Measurements from ENCODE around the gene ROR1.
"Not testable (repeated sequence)": the region's sequence is repeated elsewhere in the genome, so short reads cannot be mapped to it uniquely, and the experiment has no call there.

The ROR1 gene

GRCh38 chr1:63790989-63791388 is 17.2 kb downstream of the ROR1 start:
- no peak overlapping the region for H3K4me3 ChIP-seq (ENCODE audit: low read depth, low read length)

DNA sequence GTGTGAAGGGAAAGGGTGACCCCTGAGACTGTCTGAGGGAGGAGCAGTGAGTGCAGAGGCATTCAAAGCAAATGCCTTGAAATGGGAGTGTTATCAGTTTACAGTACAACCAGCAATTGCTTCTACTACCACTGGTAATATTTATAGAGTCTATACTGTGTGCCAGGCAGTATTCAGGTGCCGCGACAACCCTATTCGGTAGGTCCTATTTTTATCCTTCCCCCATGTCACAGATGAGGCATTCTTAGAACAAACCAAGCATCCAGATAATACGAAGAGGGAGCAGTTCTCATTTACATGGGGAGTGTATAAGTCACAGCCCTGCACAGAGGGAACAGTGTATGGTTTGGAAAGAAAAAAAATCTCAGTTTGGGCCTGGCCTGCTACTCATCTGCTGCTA is 18.3 kb downstream of the ROR1 start:
- no peak overlapping the region for H3K4me3 ChIP-seq (ENCODE audit: low read depth, low read length)

DNA sequence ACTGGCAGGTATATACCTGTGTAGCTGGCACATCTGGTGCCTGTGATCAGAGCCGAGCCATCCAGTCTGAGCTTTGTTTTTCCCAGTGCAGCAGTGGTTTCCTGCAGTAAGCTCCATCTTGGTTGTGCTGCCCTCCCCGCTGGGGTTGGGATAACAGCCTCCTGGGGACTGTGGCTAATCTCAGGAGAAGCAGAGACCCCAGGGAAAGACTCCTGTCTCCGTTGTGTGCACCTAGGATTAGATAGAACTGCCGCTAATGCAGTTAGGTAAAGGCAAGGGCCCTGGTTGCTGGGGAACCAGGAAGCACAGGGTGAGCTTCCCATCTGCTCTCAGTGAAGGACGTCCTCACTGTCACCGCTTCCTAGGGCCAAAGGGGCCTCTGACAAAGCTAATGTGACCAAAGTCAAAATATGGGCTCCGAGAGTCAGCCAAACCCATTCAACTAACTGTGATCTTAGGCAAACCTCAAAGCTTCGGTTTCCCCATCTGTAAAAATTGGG is 20.0 kb downstream of the ROR1 start:
- no peak overlapping the region for H3K4me3 ChIP-seq (ENCODE audit: low read depth, low read length)

- H3K4me3 ChIP-seq (ENCODE audit: low read depth, low read length): no peak overlapping the region
These were observed 20.5 kb downstream of the ROR1 start for GRCh38 chr1:63794354-63794753.

DNA sequence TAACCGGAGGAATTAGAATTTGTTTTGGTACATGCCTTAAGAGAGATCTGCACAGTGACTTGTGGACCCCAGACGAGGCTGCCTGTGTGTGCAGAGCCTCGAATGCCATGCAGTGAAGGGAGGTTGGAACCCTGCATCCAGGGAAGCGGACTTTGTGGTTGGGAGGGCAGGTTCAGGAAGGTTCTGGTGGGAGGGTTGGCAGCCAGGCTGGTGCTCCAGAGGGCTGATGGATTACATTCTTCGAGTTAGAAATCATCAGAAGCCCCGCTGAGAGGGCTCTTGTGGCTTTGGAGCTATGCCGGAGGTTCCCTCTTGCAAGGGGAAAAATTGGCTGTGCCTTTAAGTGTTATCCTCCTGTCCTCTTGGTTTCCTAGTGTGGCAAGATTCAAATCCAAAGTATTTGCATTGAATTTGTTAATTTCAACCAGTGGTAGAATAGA is 21.1 kb downstream of the ROR1 start:
- no peak overlapping the region for H3K4me3 ChIP-seq (ENCODE audit: low read depth, low read length)

DNA sequence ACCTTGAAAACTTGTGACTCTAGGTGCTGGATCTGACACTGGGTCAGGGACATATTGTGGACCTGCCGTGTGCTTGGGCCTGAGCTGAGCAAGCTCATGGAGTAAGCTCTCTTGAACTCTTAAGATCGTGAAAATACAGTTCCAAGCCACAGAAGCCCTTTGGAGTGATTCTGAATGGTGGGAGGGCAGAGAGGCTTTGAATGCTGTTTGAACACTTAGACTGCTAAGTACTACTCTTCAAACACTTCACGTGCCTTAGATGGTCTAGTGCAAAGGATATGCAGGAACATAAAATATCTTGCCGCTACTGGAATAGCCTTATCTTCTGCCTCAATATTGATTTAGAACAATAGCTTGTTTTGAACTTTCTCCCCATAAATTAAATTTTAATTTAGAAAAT is 21.6 kb downstream of the ROR1 start:
- no peak overlapping the region for H3K4me3 ChIP-seq (ENCODE audit: low read depth, low read length)

DNA sequence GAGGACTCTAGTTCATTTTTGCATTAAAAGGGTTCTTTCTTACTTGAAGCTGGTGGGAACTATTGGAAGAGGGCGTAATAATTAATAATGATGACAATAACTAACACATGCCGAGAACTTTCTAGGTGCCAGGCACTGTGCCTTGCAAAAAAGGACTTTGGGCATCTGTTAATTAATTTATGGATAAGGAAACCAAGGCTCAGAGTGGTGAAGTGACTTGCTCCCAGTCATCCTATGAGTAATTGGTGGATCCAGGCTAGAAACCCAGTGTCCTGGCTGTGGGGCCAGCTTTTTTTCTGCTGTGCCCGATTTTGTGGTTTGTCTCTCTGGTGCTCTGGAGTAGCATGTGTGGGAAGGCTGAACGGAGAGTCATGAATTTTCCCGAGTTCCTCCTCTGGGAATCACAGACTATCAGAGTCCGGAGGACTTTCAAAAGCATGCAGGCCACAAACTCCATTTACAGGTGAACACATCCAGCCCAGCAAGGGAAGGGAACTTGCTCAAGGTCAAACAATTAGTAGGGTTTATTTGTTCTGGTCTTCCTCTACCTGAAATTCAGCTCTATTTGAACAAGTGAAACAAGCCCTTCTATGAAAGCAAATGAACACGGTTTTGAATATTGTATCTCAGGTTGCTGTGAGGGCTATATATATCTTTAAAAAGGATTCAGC is 23.4 kb downstream of the ROR1 start:
- H3K4me3 ChIP-seq (ENCODE audit: low read depth, low read length): no peak overlapping the region

GRCh38 chr1:63798284-63798683 is 24.5 kb downstream of the ROR1 start:
- no peak overlapping the region for H3K4me3 ChIP-seq (ENCODE audit: low read depth, low read length)

- no peak overlapping the region for H3K4me3 ChIP-seq (ENCODE audit: low read depth, low read length)
These were observed 25.5 kb downstream of the ROR1 start for GRCh38 chr1:63799307-63799706.

DNA sequence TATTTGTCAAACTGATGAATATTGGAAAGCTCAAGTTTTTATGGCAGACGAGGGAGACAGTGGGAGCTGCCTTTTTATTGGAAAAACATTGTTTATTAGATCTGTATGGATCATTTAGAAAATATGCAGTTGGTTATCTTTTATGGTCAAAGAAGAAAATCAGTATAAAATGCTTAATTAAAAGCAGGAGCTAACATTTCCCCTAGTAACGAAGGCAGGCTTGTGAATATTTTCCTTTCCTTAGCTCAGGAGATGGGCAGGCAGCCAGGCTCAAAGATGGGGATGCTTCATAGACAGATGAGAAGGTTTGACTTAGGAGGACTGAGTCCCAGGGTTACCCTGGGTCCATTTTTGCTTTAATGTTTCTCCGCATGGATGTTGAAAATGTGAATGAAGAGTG is 26.0 kb downstream of the ROR1 start:
- H3K4me3 ChIP-seq (ENCODE audit: low read depth, low read length): no peak overlapping the region

DNA sequence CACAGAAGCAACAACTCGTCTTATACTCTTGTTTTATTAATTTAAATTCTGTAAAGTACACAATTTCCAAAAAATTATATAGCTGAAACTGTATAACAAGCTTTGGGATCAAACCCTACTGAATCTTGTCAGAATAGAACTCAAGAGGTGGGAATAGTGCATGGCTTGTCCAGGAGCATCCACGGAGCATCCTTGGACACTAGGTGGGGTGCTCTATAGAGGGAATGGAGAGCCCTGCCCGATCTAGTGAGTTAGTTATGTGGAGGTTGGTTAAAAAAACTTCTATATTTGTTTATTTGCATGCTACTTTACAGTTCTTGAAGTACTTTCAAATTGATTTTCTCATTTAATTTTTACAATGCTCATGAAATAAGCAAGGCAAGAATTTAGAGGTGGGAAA is 28.3 kb downstream of the ROR1 start:
- H3K4me3 ChIP-seq (ENCODE audit: low read depth, low read length): no peak overlapping the region

DNA sequence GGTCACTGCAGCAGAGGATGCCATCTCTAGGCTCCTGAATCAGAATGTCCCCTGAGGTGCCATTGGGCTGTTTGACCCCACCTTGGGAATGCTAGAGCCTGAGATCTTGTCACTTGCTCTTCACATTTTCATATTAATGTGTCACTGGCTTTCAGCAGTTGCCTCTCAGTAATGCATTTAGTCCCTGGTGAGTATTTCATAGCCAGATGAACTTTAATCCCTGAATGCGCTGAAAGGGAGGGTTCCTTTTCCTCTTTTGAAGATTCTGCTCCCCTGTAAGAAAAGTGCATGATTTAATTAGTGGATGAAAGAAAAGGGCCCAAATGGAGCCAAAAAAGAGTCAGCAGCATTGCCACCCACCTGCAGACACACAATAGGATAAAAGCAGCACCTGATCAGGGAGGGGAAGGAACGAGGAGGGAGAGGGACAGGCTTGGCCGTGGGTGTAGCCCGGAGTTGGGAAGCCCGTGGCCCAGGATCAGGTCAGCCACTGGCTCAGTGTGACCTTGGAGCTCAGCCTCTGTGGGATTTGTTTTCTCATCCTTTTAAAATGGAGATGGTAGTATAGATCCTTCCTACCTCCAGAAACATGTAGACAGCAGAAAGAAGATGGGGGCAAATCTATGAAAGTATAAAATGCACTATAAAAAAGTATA is 31.1 kb downstream of the ROR1 start:
- no peak overlapping the region for H3K4me3 ChIP-seq (ENCODE audit: low read depth, low read length)

- no peak overlapping the region for H3K4me3 ChIP-seq (ENCODE audit: low read depth, low read length)
These were observed 33.2 kb downstream of the ROR1 start for GRCh38 chr1:63807046-63807445.

DNA sequence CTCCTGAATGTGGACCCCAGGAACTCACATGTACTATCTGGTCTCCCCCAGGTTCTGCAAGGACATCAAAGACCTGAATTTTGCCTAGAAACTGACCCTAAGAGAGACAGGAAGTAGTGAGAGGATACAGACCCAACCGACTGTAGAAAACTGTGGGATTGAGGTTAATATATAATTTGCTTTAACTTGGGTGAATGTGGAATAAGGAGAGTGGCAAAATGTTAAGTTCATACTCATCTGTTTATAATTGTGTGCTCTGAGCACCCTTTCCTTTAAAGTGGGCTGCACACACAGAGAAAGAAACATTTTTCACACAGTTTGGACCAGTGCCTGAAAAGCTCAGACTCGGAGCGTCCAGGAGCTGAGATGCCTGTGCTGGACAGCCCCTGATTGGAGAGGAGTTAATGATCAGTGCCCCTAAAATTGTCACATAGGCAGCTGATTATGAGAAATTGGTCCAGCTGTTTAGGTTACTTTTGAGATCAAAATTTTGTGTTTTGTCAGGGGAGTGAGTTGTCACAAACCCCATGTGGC is 37.2 kb downstream of the ROR1 start:
- H3K4me3 ChIP-seq (ENCODE audit: low read depth, low read length): no peak overlapping the region

- H3K4me3 ChIP-seq (ENCODE audit: low read depth, low read length): no peak overlapping the region
These were observed 38.4 kb downstream of the ROR1 start for GRCh38 chr1:63812071-63812700.

- no peak overlapping the region for H3K4me3 ChIP-seq (ENCODE audit: low read depth, low read length)
These were observed 40.0 kb downstream of the ROR1 start for GRCh38 chr1:63813829-63814277.

DNA sequence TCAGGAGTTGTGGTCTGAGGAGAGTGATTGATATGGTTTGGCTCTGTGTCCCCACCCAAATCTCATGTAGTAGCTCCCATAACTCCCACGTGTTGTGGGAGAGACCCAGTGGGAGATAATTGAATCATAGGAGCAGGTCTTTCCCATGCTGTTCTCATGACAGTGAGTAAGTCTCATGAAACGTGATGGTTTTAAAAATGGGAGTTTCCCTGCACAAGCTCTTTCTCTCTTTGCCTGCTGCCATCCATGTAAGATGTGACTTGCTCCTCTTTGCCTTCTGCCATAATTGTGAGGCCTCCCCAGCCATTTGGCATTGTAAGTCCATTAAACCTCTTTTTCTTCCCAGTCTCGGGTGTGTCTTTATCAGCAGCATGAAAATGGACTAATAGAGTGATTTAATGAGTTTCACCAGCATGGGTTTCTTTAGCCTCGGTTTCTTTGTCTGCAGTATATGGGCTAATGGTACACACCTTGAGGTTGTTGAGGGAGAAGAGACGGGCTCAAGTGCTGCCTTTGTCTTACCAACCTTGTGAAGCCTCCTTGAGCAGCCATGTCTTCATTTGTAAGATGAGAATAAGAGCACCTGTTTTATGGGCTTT is 42.5 kb downstream of the ROR1 start:
- H3K4me3 ChIP-seq (ENCODE audit: low read depth, low read length): not testable (repeated sequence)

DNA sequence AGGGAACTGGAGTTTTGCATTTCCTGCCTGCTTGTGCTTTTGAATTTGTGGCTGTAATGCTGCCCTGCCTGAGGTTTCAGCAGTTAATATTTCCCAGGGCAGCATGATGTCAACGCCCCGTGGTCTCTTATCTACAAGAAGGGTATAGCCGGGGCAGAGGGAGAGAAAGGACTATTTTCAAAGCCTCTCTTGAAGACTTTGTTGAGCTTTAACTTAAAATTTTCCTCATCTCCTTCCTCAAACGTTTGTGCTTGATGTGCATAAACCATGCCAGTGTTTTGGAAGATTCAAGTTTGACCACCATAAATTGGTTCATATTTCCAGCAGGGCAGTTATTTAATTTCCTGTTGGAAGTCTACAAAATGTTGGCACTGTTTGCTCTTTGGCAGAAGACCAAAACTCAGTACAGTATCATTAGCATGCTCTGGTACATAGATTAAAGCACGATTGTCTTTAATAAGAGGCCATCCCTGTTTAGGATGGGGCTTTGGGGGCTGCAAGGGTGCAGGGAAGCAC is 43.4 kb downstream of the ROR1 start:
- H3K4me3 ChIP-seq (ENCODE audit: low read depth, low read length): no peak overlapping the region

DNA sequence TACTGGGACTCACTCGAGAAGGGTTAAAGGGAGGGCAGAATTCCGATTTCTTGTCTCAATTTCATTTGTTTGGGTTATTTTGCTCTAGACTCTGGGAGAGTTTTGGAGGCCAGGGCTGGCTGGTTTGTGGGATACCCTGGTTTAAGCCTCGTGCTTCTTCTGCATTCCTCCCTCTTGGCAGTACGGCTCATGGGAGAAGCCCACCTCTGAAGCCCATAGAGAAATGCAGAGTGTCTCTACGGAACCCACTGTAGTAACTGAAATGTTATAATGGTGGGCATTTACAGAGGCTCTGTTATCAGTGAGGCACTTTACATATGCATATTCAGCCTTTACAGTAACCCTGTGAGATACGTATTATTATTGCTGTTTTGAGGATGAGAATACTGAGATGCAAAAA is 43.9 kb downstream of the ROR1 start:
- H3K4me3 ChIP-seq (ENCODE audit: low read depth, low read length): no peak overlapping the region

GRCh38 chr1:63818567-63819325 is 44.9 kb downstream of the ROR1 start:
- no peak overlapping the region for H3K4me3 ChIP-seq (ENCODE audit: low read depth, low read length)
